Keratinocyte (primary cell): ENCODE results near the gene RETREG1.

ENCODE experiments used
- EZH2 ChIP-seq: IDR thresholded peaks from one replicate; pipeline ENCODE4 v1.6.1; 2012; ENCODE audit warnings: inconsistent platforms, mild to moderate bottlenecking, low read length, moderate library complexity
- TF ChIP-seq, protein P1 (sequence below), 3 experiments: IDR thresholded peaks in 1 of 3; conservative IDR thresholded peaks in 1 of 3; optimal IDR thresholded peaks in 1 of 3; 2 replicates in 2 of 3; 3 replicates in 1 of 3; pipeline versions ENCODE3 to v1.5.1; 2011; ENCODE audit warnings: low read length in 3 of 3, mild to moderate bottlenecking in 3 of 3, moderate library complexity in 2 of 3, control low read depth in 1 of 3, inconsistent platforms in 1 of 3; ENCODE audit not compliant: insufficient read depth in 2 of 3; ENCODE audit errors: extremely low read depth in 1 of 3

DNA sequence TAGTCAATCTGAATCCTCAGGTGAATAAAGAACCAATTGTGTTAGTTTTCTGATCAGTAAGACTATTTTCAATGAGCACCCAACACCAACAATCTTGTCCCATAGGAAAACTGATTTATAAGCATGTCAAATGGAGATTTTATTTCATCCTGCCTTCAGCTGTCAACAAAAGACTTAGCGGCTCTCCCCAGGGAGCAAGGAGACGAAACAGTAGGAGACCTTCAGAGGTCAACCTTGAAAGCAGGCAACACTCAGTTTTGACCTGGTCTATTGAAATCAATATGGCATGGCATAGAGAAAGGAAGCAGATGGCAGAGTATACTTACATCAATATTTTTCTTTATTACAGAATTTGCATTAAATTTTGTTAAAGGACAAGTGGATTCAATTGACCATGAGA, 185.3 kb downstream of the RETREG1 start:
- TF ChIP-seq, protein P1, sequence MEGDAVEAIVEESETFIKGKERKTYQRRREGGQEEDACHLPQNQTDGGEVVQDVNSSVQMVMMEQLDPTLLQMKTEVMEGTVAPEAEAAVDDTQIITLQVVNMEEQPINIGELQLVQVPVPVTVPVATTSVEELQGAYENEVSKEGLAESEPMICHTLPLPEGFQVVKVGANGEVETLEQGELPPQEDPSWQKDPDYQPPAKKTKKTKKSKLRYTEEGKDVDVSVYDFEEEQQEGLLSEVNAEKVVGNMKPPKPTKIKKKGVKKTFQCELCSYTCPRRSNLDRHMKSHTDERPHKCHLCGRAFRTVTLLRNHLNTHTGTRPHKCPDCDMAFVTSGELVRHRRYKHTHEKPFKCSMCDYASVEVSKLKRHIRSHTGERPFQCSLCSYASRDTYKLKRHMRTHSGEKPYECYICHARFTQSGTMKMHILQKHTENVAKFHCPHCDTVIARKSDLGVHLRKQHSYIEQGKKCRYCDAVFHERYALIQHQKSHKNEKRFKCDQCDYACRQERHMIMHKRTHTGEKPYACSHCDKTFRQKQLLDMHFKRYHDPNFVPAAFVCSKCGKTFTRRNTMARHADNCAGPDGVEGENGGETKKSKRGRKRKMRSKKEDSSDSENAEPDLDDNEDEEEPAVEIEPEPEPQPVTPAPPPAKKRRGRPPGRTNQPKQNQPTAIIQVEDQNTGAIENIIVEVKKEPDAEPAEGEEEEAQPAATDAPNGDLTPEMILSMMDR (optimal IDR thresholded peaks at IDR 0.05 in 1 of 3, IDR thresholded peaks at IDR 0.05 in 1 of 3, conservative IDR thresholded peaks at IDR 0.05 in 1 of 3; ENCODE audit: extremely low read depth in 1 of 3, insufficient read depth in 2 of 3, low read length in 3 of 3) = no peak
- TF ChIP-seq EZH2 = no peak
